ENCODE data around the gene FAM180B.
"Not testable (repeated sequence)": the region's sequence is repeated elsewhere in the genome, so short reads cannot be mapped to it uniquely, and the experiment has no call there.

The FAM180B gene

GRCh38 chr11:47599902-47600301 lies 13.4 kb downstream of the FAM180B start:
- DNase-seq = no peak

DNA sequence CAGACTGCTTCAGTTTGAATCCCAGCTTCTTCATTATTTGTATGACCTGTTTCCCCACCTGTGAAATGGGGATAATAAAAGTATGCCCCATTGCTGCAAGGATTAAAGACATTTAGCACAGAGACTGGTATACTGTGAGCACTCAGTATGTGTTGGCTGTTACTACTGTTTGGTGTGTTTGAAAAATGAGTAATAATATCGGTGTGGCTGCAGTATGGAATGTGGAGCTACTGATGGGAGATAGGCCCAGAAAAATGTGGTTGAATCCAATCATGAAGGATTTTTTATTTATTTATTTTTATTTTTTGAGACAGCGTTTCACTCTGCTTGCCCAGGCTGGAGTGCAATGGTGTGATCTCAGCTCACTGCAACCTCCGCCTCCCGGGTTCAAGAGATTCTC lies 16.8 kb downstream of the FAM180B start:
- DNase-seq = no peak

DNA sequence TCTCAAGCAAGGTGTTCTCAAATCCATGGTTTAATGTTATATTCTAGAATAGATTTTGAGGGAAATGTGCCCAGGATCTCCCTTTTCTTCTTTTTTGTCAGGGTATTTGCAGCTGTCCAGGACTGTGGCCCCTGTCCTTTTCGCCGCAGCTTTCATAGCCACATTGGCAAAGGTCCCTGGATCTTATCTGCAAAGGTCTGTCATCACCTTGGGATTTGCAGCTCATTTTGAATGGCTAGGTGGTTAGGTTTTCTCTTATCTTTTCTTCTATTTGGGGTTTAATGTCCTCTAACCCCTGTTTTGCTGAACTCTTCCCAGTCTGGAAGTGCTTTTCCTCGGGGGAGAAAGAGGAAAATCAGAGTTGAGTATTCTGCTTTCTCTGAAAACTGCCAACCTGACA lies 19.4 kb downstream of the FAM180B start:
- no peak for DNase-seq

- peak; percentile 72 for DNase-seq
These were observed 20.3 kb downstream of the FAM180B start for GRCh38 chr11:47606731-47607130.

- peak; percentile 93 for DNase-seq
These were observed 20.9 kb downstream of the FAM180B start for GRCh38 chr11:47607380-47607779.

DNA sequence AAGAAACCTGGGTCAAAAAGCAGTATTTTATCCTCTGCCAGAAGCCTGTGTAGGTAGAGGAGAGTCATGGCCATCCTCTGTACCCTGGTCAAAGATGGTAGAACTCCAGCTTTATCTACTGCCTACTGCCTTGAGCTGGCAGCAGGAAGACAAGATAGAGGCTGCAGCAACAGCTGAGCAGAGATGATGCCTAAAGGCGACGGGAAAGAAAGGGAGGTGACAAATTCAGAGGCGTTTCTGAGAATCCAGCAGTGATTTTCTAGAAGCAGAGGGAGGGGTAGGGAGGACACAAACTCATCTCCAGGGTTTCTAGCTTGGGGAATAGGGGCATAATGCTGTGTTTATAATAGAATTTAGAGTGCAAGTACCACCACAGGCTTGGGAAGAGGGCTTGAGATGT lies 23.2 kb downstream of the FAM180B start:
- DNase-seq = no peak

DNA sequence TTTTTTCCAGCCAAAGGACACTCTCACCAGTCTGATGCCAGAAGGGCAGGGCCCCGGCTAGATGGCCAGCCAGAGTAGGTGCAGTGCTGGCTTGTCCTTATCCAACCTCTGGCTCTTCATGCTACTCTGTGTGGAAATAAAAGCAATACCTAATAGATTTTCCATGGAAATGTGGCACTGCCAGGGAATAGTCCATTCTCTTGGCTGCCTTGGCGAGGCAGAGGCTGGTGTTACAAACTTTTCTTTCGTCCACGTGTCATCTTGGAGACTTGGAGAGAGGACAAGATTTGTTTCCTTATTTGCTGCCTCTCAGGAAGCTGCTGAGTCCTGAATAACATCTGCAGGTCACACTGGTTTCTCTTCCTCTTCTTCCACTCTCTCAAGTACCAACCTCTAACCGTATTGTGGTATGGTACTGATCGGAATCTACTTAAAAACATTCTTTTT lies 24.9 kb downstream of the FAM180B start:
- DNase-seq = no peak

DNA sequence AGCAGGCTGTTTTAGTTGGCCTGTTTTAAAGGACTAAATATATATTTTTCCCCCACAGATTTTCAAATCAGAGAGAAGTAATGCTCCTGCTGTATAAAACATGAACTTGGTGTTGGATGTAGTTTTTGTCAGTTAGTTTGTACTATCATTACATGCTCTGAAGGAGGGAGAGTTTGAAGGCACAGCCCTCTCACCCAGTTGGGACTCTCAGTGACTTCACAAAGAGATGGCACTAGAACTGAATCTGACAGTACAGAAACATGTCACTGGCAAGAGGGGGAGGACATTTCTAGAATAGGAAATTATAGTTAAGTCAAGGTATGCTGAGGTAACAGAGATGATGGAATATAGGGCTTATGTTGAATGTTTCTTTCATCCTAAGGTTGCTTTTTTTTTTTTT lies 28.8 kb downstream of the FAM180B start:
- DNase-seq = no peak

GRCh38 chr11:47616726-47617416 lies 30.4 kb downstream of the FAM180B start:
- DNase-seq = peak; percentile 73

DNA sequence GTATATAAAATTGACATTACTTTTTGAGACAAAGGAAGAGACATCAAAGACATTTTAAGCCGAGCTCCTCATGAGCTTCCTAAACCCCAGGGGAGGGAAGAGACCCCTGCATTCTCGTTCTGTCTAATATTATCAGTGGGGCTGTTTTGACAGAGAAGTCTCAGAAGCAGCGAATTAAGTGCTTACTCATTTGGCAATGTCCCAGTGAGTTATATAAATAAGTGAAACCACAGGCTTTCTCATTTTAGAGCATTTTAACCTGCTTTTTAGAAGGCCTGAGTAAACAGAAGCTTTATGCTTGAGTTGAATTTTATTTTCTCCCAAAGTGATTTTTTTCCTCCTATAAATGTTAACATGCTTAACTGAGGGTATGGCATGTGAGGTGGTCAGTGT lies 30.9 kb downstream of the FAM180B start:
- DNase-seq = no peak

DNA sequence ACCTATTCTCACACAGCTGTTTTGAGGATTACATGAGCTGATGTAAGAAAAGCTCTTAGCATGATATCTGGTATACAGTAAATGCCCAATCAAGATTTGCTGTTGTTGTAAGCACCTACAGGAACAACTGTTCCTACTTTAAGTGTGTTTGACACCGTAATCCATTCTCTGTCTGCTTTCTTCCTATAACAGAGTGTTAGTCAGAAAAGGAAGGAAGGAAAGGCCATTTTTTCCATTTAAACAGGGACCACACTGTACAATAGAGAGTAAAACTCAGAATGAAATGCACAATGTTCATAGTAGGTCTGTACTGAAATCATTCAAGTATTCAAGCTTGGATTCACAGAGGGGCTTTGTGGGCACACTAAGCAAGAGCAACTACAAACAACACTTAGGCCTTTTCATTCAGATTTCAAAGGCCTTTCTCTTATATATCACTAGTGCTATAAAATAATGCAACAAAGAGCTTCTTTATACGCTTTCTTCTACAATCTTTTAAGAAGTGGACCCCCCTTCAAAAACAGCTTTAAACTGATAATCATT lies 34.4 kb downstream of the FAM180B start:
- no peak for DNase-seq

- no peak for DNase-seq
These were observed 39.8 kb downstream of the FAM180B start for GRCh38 chr11:47626234-47626633.

DNA sequence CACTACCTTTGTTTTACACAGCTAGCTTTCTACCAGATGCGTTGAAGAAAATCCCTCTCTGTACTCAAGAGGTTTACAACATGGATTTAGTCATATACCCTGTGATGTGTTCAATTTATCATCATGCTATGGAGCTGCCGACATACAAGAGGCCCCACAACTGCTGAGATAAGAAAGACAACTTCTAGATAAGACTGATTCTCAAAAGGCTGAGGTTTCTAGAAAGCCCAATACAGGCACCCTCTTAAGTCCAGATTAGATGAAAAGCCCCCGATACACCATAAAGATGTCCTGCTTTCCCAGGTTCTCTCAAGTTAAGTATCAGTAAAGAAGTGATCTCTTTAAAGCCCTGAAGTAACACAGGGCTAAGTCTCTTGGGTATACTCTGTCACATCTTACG lies 41.5 kb downstream of the FAM180B start:
- DNase-seq = no peak

- no peak for DNase-seq
These were observed 45.0 kb downstream of the FAM180B start for GRCh38 chr11:47631473-47631872.

DNA sequence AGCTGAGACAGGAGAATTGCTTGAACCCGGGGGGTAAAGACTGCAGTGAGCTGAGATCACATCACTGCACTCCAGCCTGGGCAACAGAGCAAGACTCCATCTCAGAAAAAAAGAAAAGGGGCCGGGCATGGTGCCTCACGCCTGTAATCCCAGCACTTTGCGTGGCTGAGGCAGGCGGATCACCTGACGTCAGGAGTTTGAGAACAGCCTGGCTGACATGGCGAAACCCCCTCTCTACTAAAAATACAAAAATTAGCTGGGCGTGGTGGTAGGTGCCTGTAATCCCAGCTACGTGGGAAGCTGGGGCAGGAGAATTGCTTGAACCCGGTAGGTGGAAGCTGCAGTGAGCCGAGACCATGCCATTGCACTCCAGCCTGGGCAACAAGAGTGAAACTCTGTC lies 49.9 kb downstream of the FAM180B start:
- not testable (repeated sequence) for DNase-seq
